PFSK-1 (cell line): ENCODE measurements around the gene VAPB.

Experiments
- FOXP2 ChIP-seq: optimal IDR thresholded peaks from 2 replicates; pipeline ENCODE3; 2011; ENCODE audit warnings: borderline replicate concordance, control low read depth, inconsistent platforms; ENCODE audit not compliant: insufficient read depth; ENCODE audit errors: extremely low read length, extremely low read depth
- POLR2AphosphoS5 ChIP-seq: IDR thresholded peaks from 2 replicates; pipeline ENCODE4 v1.6.1; 2012; ENCODE audit warnings: low read depth, mild to moderate bottlenecking, control low read depth, low read length, moderate library complexity
- SIN3A ChIP-seq: IDR thresholded peaks from 2 replicates; pipeline ENCODE4 v1.6.1; 2012; ENCODE audit warnings: mild to moderate bottlenecking, low read length, moderate library complexity, borderline replicate concordance; ENCODE audit not compliant: insufficient read depth
- TAF1 ChIP-seq: IDR thresholded peaks from 2 replicates; pipeline ENCODE4 v1.6.1; 2012; ENCODE audit warnings: low read length, control low read depth, borderline replicate concordance; ENCODE audit not compliant: insufficient read depth
- TF ChIP-seq, protein P1 (sequence below), 2 experiments: IDR thresholded peaks; 2 replicates each; pipeline versions ENCODE4 v1.6.1 to v1.8.0; 2011 to 2012; ENCODE audit warnings: low read depth in 2 of 2, low read length in 2 of 2, control low read depth in 1 of 2, inconsistent platforms in 1 of 2, mild to moderate bottlenecking in 1 of 2, moderate library complexity in 1 of 2; ENCODE audit not compliant: insufficient read depth in 1 of 2

DNA sequence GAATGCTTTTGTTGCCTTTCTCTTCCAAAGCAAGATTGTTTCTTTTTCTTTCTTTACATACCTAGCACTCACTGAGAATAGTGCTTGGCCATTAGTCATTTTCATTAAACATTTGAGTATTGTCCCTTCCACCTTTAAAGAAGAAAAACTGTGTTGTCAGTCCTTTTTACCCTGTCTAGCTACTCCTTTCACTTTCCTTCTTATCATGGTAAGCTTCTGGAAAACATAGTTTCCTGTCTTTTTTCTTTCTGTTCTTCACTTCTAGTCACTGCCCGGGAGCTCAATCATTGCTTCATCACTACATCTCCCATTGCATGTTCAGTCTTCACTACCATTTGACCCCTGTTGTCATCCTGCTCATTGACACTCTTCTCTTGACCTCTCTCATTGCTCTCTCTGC, 12.1 kb downstream of the VAPB start:
- no peak for TF ChIP-seq TAF1
- TF ChIP-seq, protein P1, sequence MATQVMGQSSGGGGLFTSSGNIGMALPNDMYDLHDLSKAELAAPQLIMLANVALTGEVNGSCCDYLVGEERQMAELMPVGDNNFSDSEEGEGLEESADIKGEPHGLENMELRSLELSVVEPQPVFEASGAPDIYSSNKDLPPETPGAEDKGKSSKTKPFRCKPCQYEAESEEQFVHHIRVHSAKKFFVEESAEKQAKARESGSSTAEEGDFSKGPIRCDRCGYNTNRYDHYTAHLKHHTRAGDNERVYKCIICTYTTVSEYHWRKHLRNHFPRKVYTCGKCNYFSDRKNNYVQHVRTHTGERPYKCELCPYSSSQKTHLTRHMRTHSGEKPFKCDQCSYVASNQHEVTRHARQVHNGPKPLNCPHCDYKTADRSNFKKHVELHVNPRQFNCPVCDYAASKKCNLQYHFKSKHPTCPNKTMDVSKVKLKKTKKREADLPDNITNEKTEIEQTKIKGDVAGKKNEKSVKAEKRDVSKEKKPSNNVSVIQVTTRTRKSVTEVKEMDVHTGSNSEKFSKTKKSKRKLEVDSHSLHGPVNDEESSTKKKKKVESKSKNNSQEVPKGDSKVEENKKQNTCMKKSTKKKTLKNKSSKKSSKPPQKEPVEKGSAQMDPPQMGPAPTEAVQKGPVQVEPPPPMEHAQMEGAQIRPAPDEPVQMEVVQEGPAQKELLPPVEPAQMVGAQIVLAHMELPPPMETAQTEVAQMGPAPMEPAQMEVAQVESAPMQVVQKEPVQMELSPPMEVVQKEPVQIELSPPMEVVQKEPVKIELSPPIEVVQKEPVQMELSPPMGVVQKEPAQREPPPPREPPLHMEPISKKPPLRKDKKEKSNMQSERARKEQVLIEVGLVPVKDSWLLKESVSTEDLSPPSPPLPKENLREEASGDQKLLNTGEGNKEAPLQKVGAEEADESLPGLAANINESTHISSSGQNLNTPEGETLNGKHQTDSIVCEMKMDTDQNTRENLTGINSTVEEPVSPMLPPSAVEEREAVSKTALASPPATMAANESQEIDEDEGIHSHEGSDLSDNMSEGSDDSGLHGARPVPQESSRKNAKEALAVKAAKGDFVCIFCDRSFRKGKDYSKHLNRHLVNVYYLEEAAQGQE (IDR thresholded peaks at IDR 0.05; ENCODE audit: insufficient read depth in 1 of 2, low read depth in 2 of 2, low read length in 2 of 2) = no peak
- no peak for TF ChIP-seq SIN3A
- TF ChIP-seq POLR2AphosphoS5 = no peak
- no peak for TF ChIP-seq FOXP2
